NT2/D1 (cell line): ENCODE results near the gene PPP1R14B.
A peak's percentile ranks its signal among the peaks of the same experiment; 100 is the strongest.

Experiments used
- DNase-seq: peaks from one replicate; pipeline ENCODE4 v3.0.0-alpha.2; 2011; ENCODE audit warnings: low read depth, low spot score
- H3K27me3 ChIP-seq: 2 replicates; pipeline ENCODE4 v1.6.0; 2011; ENCODE audit warnings: mild to moderate bottlenecking; ENCODE audit not compliant: insufficient read length, insufficient read depth
- H3K36me3 ChIP-seq: 2 replicates; pipeline ENCODE4 v1.6.1; 2011; ENCODE audit warnings: mild to moderate bottlenecking, low read length, mixed read lengths; ENCODE audit not compliant: insufficient read depth, insufficient read length
- H3K4me1 ChIP-seq: 2 replicates; pipeline ENCODE4 v1.5.1; 2011; ENCODE audit not compliant: insufficient read depth, insufficient read length
- H3K4me3 ChIP-seq: 2 replicates; pipeline ENCODE4 v1.5.1; 2011; ENCODE audit warnings: low read depth; ENCODE audit not compliant: insufficient read length
- H3K9ac ChIP-seq: 2 replicates; pipeline ENCODE4 v1.6.0; 2011; ENCODE audit warnings: low read depth; ENCODE audit not compliant: insufficient read length
- H3K9me3 ChIP-seq: 2 replicates; pipeline ENCODE4 v1.5.1; 2011; ENCODE audit warnings: mild to moderate bottlenecking, low read length; ENCODE audit not compliant: insufficient read depth
- SUZ12 ChIP-seq: IDR thresholded peaks from 2 replicates; pipeline ENCODE4 v1.6.1; 2011; ENCODE audit not compliant: insufficient read length, insufficient read depth; ENCODE audit errors: extremely low read depth
- YY1 ChIP-seq: IDR thresholded peaks from 2 replicates; pipeline ENCODE4 v1.6.1; 2011; ENCODE audit not compliant: insufficient read length, insufficient read depth
- ZNF274 ChIP-seq: IDR thresholded peaks from 2 replicates; pipeline ENCODE4 v1.6.1; 2011; ENCODE audit warnings: mild to moderate bottlenecking, low read depth, low read length

PPP1R14B gene

GRCh38 chr11:64252003-64252872 is 5.5 kb upstream of the PPP1R14B start:
- no peaks in the 10 kb centered on the region for H3K27me3 ChIP-seq
- H3K9me3 ChIP-seq = no peaks in the 10 kb centered on the region
- H3K36me3 ChIP-seq = peaks cover 38% of the 10 kb centered on the region
- peak overlapping the region; percentile 92 for H3K9ac ChIP-seq
- TF ChIP-seq YY1 (no peak), SUZ12 (no peak), ZNF274 (no peak)
- peak overlapping the region; percentile 81 for H3K4me3 ChIP-seq
- peaks cover 40% of the 10 kb centered on the region for H3K4me1 ChIP-seq
- DNase-seq = no peak

GRCh38 chr11:64251753-64252002 is 4.9 kb upstream of the PPP1R14B start:
- Histone ChIP-seq H3K9me3 (no peaks in the 10 kb centered on the region), H3K9ac (peak overlapping the region; percentile 92), H3K36me3 (peaks cover 37% of the 10 kb centered on the region), H3K4me1 (peaks cover 40% of the 10 kb centered on the region), H3K4me3 (peak overlapping the region; percentile 81), H3K27me3 (no peaks in the 10 kb centered on the region)
- DNase-seq = no peak
- no peak for TF ChIP-seq ZNF274
- no peak for TF ChIP-seq YY1
- no peak for TF ChIP-seq SUZ12

GRCh38 chr11:64251016-64251752 is 4.4 kb upstream of the PPP1R14B start, which contains the start of gene PLCB3:
Gene PLCB3, plus strand, starts transcription at chr11:64251530. Its CDS starts 120 bp downstream, at chr11:64251650.
- no peak for DNase-seq
- no peak for TF ChIP-seq SUZ12
- no peak for TF ChIP-seq ZNF274
- TF ChIP-seq YY1 = no peak

GRCh38 chr11:64250415-64251015 is 3.8 kb upstream of the PPP1R14B start:
- Histone ChIP-seq H3K36me3 (peaks cover 30% of the 10 kb centered on the region), H3K9ac (peak overlapping the region; percentile 84), H3K4me3 (peak overlapping the region; percentile 65), H3K27me3 (no peaks in the 10 kb centered on the region), H3K4me1 (peaks cover 38% of the 10 kb centered on the region), H3K9me3 (no peaks in the 10 kb centered on the region)
- TF ChIP-seq ZNF274 (no peak), SUZ12 (no peak), YY1 (no peak)
- DNase-seq = no peak

More at GRCh38 chr11:64251016-64251752, 4.4 kb upstream of the PPP1R14B start, which contains the start of gene PLCB3:
- Histone ChIP-seq H3K27me3 (no peaks in the 10 kb centered on the region), H3K9me3 (no peaks in the 10 kb centered on the region), H3K36me3 (peaks cover 32% of the 10 kb centered on the region), H3K9ac (peak within 1 kb of the TSS; percentile 92), H3K4me3 (peak within 1 kb of the TSS; percentile 81), H3K4me1 (peaks cover 38% of the 10 kb centered on the region)

GRCh38 chr11:64249563-64250414 is 3.0 kb upstream of the PPP1R14B start:
- peak overlapping the region; percentile 90 for H3K9ac ChIP-seq
- no peak overlapping the region for H3K4me3 ChIP-seq
- H3K9me3 ChIP-seq = no peaks in the 10 kb centered on the region
- DNase-seq = peak; percentile 92
- no peaks in the 10 kb centered on the region for H3K27me3 ChIP-seq
- no peak for TF ChIP-seq SUZ12
- H3K4me1 ChIP-seq = peaks cover 40% of the 10 kb centered on the region
- peaks cover 31% of the 10 kb centered on the region for H3K36me3 ChIP-seq

- H3K9me3 ChIP-seq = no peaks in the 10 kb centered on the region
- peaks cover 42% of the 10 kb centered on the region for H3K4me1 ChIP-seq
- no peak overlapping the region for H3K4me3 ChIP-seq
- TF ChIP-seq YY1 = no peak
- no peak for TF ChIP-seq ZNF274
- no peak for TF ChIP-seq SUZ12
- peak overlapping the region; percentile 90 for H3K9ac ChIP-seq
- DNase-seq = no peak
- H3K36me3 ChIP-seq = peaks cover 30% of the 10 kb centered on the region
- no peaks in the 10 kb centered on the region for H3K27me3 ChIP-seq
Measured at GRCh38 chr11:64249038-64249437, 2.3 kb upstream of the PPP1R14B start.
